Measurements from ENCODE around the gene SPA17.

Gene SPA17

GRCh38 chr11:124658986-124659385 lies 14.7 kb upstream of the SPA17 start:
- no peak for TF ChIP-seq CTCF (IDR thresholded peaks at IDR 0.05; ENCODE audit: low read depth, low read length)
- no peak overlapping the region for H3K4me3 ChIP-seq (replicated peaks in 1 of 2; ENCODE audit: low read depth in 2 of 2, low read length in 2 of 2)
- no peak for DNase-seq (ENCODE audit: low read depth in 2 of 2)

DNA sequence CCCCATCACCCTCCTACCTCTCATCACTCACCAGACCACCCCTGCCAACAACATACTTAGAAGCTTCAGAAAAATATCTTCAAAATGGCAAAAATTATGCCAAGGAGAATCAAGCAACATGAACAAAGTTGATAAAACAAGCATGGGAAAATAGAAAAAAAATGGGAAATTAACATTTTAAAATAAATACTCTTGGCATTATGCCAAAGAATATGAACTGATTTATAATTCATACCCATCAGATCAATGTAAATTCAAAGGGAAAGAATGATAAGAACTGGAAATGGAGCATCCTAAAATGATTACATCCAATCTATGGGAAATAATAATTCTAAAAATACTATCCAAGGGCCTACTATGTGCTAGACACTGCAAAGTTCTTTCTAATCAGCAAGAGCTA lies 12.2 kb upstream of the SPA17 start:
- no peak overlapping the region for H3K4me3 ChIP-seq (replicated peaks in 1 of 2; ENCODE audit: low read depth in 2 of 2, low read length in 2 of 2)
- no peak for TF ChIP-seq CTCF (IDR thresholded peaks at IDR 0.05; ENCODE audit: low read depth, low read length)
- DNase-seq (ENCODE audit: low read depth in 2 of 2) = no peak

DNA sequence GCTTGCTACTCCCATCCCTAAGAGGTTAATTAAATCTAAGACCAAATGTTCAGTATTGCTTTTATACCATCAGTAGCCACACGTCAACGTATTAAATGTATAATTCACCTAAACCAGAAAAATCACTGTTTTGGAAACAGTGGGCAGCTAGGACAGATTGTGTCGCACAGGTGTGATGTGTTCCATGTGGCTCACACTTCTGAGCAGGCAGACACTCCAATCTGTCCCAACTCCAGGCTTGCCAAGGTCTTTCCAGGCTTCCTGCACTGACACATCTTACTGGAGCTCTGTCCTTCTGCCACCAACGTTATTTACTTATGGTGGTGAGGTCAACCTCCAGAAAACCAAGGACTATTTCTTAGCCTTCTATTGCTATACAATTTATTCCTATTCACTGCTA lies 11.6 kb upstream of the SPA17 start:
- no peak for DNase-seq (ENCODE audit: low read depth in 2 of 2)
- TF ChIP-seq CTCF (IDR thresholded peaks at IDR 0.05; ENCODE audit: low read depth, low read length) = no peak
- no peak overlapping the region for H3K4me3 ChIP-seq (replicated peaks in 1 of 2; ENCODE audit: low read depth in 2 of 2, low read length in 2 of 2)

- no peak overlapping the region for H3K4me3 ChIP-seq (replicated peaks in 1 of 2; ENCODE audit: low read depth in 2 of 2, low read length in 2 of 2)
- no peak for TF ChIP-seq CTCF (IDR thresholded peaks at IDR 0.05; ENCODE audit: low read depth, low read length)
- no peak for DNase-seq (ENCODE audit: low read depth in 2 of 2)
Observed at GRCh38 chr11:124663861-124664260, 9.8 kb upstream of the SPA17 start.

GRCh38 chr11:124667601-124668000 lies 6.1 kb upstream of the SPA17 start:
- H3K4me3 ChIP-seq (replicated peaks in 1 of 2; ENCODE audit: low read depth in 2 of 2, low read length in 2 of 2) = no peak overlapping the region
- no peak for TF ChIP-seq CTCF (IDR thresholded peaks at IDR 0.05; ENCODE audit: low read depth, low read length)
- DNase-seq (ENCODE audit: low read depth in 2 of 2) = no peak

GRCh38 chr11:124669193-124669592 lies 4.5 kb upstream of the SPA17 start:
- peak; percentile 78 for TF ChIP-seq CTCF (IDR thresholded peaks at IDR 0.05; ENCODE audit: low read depth, low read length)
- DNase-seq (ENCODE audit: low read depth in 2 of 2) = peak; percentile 68 to 73
- no peak overlapping the region for H3K4me3 ChIP-seq (replicated peaks in 1 of 2; ENCODE audit: low read depth in 2 of 2, low read length in 2 of 2)

DNA sequence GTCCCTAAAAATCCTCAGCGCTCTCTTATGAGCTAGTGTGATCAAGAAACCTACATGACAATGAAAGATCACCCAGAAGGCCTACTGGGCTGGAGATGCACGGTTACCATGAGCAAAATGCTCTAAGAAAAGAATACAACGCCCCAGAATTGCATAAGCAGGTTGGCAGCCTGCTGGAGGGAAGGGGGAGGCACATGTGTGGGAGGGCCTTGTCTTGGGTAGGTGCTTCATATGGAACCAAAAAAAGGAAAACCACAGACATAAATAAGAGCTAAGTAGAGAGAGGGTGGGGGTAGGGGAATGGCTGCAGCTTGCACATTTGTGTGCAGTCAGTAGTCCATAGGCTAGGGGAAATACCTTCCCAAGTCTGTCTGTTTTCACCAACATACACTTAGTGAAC lies 3.0 kb upstream of the SPA17 start:
- DNase-seq (ENCODE audit: low read depth in 2 of 2) = peak; percentile 21 to 46
- no peak for TF ChIP-seq CTCF (IDR thresholded peaks at IDR 0.05; ENCODE audit: low read depth, low read length)
- no peak overlapping the region for H3K4me3 ChIP-seq (replicated peaks in 1 of 2; ENCODE audit: low read depth in 2 of 2, low read length in 2 of 2)

Measured in cardiac fibroblast (primary cell).